ENCODE results near the gene ZC4H2.
A peak's percentile ranks its signal among the peaks of the same experiment; 100 is the strongest.
"Not testable (repeated sequence)": the region's sequence is repeated elsewhere in the genome, so short reads cannot be mapped to it uniquely, and the experiment has no call there.

ZC4H2 gene

DNA sequence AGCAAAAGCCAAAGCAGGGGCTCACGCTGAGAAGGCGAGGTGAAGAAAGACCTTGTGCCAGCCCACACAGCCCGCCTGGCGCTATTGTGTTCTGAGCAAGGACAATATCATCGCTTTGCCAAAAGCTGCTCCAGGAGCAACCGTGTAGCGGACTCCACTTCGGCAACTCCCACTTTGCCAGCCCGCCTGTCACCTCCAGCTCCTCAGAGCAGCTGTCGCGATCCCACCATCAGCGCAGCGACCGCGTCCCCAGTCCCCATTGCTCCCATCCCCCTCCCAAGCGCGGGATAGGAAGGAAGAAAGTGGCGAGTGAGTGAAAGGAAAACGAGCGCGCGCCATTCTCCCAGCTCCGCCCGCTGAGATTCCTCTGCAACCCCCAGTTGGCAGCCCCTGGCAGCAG is 759 bp downstream of the ZC4H2 start:
- no peaks in the 10 kb centered on the region for H3K9me3 ChIP-seq (ENCODE audit: control insufficient read depth in 2 of 2, low read length in 2 of 2)
- no peaks in the 10 kb centered on the region for H3K36me3 ChIP-seq (ENCODE audit: control insufficient read depth in 2 of 2, insufficient read depth in 2 of 2, low read length in 2 of 2)
- H3K4me3 ChIP-seq (ENCODE audit: low read length in 2 of 2): peak overlapping the region; percentile 62 to 82
- no peaks in the 10 kb centered on the region for H3K4me1 ChIP-seq (ENCODE audit: control insufficient read depth in 2 of 2, insufficient read depth in 2 of 2, low read length in 2 of 2)
- peak overlapping the region in 1 of 2 donors; percentile 28 for H3K9ac ChIP-seq (ENCODE audit: low read depth in 1 of 2, low read length in 2 of 2)
- H3K27ac ChIP-seq (ENCODE audit: low read depth in 2 of 2, low read length in 2 of 2): no peak overlapping the region
- no peaks in the 10 kb centered on the region for H3K27me3 ChIP-seq (ENCODE audit: control insufficient read depth in 2 of 2, insufficient read depth in 2 of 2, low read length in 2 of 2)

DNA sequence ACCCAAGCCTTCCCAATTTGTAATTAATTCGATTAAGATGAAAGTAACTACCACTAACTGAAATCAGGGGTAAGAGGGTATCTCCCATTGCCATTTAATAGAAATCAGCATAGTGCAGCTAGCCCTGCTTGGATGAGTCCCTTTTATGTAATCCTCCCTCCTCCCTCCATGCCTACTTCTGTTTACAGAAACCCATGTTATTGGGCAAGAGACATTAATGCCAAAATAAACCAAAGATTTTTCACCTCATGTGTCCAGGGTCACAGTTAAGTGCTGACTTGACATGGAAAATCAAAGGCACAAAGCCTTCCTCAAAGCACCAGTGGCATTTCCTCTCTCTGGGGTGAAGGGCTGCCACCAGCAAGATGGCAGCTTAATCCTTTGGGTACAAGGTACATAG is 50.8 kb downstream of the ZC4H2 start:
- H3K4me1 ChIP-seq (ENCODE audit: control insufficient read depth in 2 of 2, insufficient read depth in 2 of 2, low read length in 2 of 2): no peaks in the 10 kb centered on the region
- H3K27ac ChIP-seq (ENCODE audit: low read depth in 2 of 2, low read length in 2 of 2): no peak overlapping the region
- H3K9ac ChIP-seq (ENCODE audit: low read depth in 1 of 2, low read length in 2 of 2): no peak overlapping the region
- no peaks in the 10 kb centered on the region for H3K27me3 ChIP-seq (ENCODE audit: control insufficient read depth in 2 of 2, insufficient read depth in 2 of 2, low read length in 2 of 2)
- no peak overlapping the region for H3K4me3 ChIP-seq (ENCODE audit: low read length in 2 of 2)
- H3K36me3 ChIP-seq (ENCODE audit: control insufficient read depth in 2 of 2, insufficient read depth in 2 of 2, low read length in 2 of 2): no peaks in the 10 kb centered on the region
- H3K9me3 ChIP-seq (ENCODE audit: control insufficient read depth in 2 of 2, low read length in 2 of 2): no peaks in the 10 kb centered on the region

DNA sequence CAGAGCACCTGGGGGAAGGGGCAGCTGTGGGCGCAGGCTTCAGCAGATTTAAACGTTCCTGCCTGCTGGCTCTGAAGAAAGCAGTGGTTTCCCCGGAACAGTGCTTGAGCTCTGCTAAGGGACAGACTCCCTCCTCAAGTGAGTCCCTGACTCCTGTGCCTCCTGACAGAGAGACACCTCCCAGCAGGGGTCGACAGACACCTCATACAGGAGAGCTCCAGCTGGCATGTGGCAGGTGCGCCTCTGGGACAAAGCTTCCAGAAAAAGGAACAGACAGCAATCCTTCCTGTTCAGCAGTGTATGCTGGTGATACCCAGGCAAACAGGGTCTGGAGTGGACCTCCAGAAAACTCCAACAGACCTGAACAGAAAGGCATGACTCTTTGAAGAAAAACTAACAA is 68.1 kb downstream of the ZC4H2 start:
- no peaks in the 10 kb centered on the region for H3K9me3 ChIP-seq (ENCODE audit: control insufficient read depth in 2 of 2, low read length in 2 of 2)
- H3K27me3 ChIP-seq (ENCODE audit: control insufficient read depth in 2 of 2, insufficient read depth in 2 of 2, low read length in 2 of 2): no peaks in the 10 kb centered on the region

DNA sequence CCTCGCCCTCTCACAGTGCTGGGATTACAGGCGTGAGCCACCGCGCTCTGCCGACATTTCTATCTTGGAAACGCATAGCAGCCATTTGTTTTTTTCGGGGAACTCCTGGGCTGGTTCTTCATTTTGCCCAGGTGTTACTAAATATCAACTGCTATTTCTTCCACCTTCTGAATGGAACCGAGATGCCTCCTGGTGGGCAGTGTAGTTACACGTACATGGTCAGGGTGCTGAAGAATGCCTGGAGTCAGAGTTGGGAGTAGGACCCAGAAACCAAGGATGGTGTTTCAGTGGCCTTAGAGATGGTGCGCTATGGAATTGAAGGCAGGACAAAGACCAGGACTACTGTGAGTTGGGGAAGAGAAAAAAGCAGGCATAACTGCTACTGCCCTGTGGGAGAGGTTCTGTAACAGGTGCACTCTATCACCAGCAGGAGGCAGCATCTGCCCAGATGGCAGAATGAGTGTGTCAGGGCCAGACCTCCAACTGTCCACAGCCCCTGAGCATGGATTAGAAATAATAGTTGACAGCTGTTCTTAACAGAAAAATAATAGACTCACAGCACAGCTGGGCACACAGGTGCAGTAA is 81.7 kb downstream of the ZC4H2 start:
- H3K9ac ChIP-seq (ENCODE audit: low read depth in 1 of 2, low read length in 2 of 2): no peak overlapping the region
- no peaks in the 10 kb centered on the region for H3K4me1 ChIP-seq (ENCODE audit: control insufficient read depth in 2 of 2, insufficient read depth in 2 of 2, low read length in 2 of 2)
- no peaks in the 10 kb centered on the region for H3K9me3 ChIP-seq (ENCODE audit: control insufficient read depth in 2 of 2, low read length in 2 of 2)
- H3K27me3 ChIP-seq (ENCODE audit: control insufficient read depth in 2 of 2, insufficient read depth in 2 of 2, low read length in 2 of 2): no peaks in the 10 kb centered on the region
- no peaks in the 10 kb centered on the region for H3K36me3 ChIP-seq (ENCODE audit: control insufficient read depth in 2 of 2, insufficient read depth in 2 of 2, low read length in 2 of 2)
- H3K27ac ChIP-seq (ENCODE audit: low read depth in 2 of 2, low read length in 2 of 2): no peak overlapping the region
- H3K4me3 ChIP-seq (ENCODE audit: low read length in 2 of 2): no peak overlapping the region

More for the DNA sequence above, 68.1 kb downstream of the ZC4H2 start:
- Histone ChIP-seq H3K4me1 (ENCODE audit: control insufficient read depth in 2 of 2, insufficient read depth in 2 of 2, low read length in 2 of 2) (no peaks in the 10 kb centered on the region), H3K4me3 (ENCODE audit: low read length in 2 of 2) (no peak overlapping the region), H3K36me3 (ENCODE audit: control insufficient read depth in 2 of 2, insufficient read depth in 2 of 2, low read length in 2 of 2) (no peaks in the 10 kb centered on the region), H3K9ac (ENCODE audit: low read depth in 1 of 2, low read length in 2 of 2) (no peak overlapping the region), H3K27ac (ENCODE audit: low read depth in 2 of 2, low read length in 2 of 2) (no peak overlapping the region)

DNA sequence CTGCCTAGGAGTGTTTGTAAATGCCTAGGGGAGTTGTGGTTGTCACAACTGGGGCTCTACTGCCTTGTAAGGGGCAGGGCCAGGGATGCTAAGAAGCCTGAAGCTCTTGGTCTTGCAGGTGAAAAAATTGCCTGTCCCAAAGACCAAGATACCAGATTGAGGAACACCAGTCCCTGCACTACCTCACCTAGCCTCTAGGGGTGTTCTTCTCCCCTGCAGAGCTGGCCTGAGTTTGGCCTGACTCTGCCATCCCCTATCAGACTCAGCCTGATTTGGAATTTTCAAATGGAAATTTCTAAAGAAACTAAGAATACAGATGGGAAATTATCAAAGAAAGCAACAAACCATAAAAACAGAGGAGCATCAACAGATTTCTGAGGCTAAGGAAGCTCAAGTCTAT is 90.4 kb downstream of the ZC4H2 start:
- no peak overlapping the region for H3K9ac ChIP-seq (ENCODE audit: low read depth in 1 of 2, low read length in 2 of 2)
- no peaks in the 10 kb centered on the region for H3K9me3 ChIP-seq (ENCODE audit: control insufficient read depth in 2 of 2, low read length in 2 of 2)
- H3K27me3 ChIP-seq (ENCODE audit: control insufficient read depth in 2 of 2, insufficient read depth in 2 of 2, low read length in 2 of 2): no peaks in the 10 kb centered on the region
- H3K4me1 ChIP-seq (ENCODE audit: control insufficient read depth in 2 of 2, insufficient read depth in 2 of 2, low read length in 2 of 2): no peaks in the 10 kb centered on the region
- H3K36me3 ChIP-seq (ENCODE audit: control insufficient read depth in 2 of 2, insufficient read depth in 2 of 2, low read length in 2 of 2): no peaks in the 10 kb centered on the region
- no peak overlapping the region for H3K27ac ChIP-seq (ENCODE audit: low read depth in 2 of 2, low read length in 2 of 2)
- H3K4me3 ChIP-seq (ENCODE audit: low read length in 2 of 2): no peak overlapping the region

DNA sequence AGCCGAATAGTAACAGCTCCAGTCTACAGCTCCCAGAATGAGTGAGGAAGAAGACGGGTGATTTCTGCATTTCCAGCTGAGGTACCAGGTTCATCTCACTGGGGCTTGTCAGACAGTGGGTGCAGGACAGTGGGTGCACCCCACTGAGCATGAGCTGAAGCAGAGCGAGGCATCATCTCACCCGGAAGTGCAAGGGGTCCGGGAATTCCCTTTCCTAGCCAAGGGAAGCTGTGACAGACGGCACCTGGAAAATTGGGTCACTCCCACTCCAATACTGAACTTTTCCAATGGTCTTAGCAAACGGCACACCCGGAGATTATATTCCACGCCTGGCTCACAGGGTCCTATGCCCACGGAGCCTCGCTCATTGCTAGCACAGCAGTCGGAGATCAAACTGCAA is 97.5 kb downstream of the ZC4H2 start:
- H3K9me3 ChIP-seq (ENCODE audit: control insufficient read depth in 2 of 2, low read length in 2 of 2); H3K27ac ChIP-seq (ENCODE audit: low read depth in 2 of 2, low read length in 2 of 2); H3K9ac ChIP-seq (ENCODE audit: low read depth in 1 of 2, low read length in 2 of 2); H3K4me3 ChIP-seq (ENCODE audit: low read length in 2 of 2); H3K27me3 ChIP-seq (ENCODE audit: control insufficient read depth in 2 of 2, insufficient read depth in 2 of 2, low read length in 2 of 2); H3K36me3 ChIP-seq (ENCODE audit: control insufficient read depth in 2 of 2, insufficient read depth in 2 of 2, low read length in 2 of 2); H3K4me1 ChIP-seq (ENCODE audit: control insufficient read depth in 2 of 2, insufficient read depth in 2 of 2, low read length in 2 of 2): not testable (repeated sequence)

DNA sequence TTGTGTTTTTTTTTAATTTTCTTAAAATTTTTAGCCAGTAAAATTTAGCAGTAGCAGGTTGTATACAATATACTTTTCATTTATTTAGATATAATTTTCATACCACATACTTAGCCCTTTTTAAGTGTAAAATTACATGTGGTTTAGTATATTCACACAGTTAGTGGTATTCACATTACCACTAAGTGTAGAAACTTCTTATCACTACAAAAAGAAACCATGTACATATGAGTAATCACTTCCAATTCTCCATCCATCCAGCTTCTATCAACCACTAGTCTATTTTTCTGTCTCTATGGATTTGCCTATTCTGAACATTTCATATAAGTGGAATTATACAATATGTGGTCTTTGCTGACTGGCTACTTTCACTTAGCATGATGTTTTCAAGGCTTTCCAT is 109.0 kb downstream of the ZC4H2 start:
- no peak overlapping the region for H3K27ac ChIP-seq (ENCODE audit: low read depth in 2 of 2, low read length in 2 of 2)
- peaks cover 0 to 4% of the 10 kb centered on the region in 2 donors for H3K9me3 ChIP-seq (ENCODE audit: control insufficient read depth in 2 of 2, low read length in 2 of 2)
- no peaks in the 10 kb centered on the region for H3K27me3 ChIP-seq (ENCODE audit: control insufficient read depth in 2 of 2, insufficient read depth in 2 of 2, low read length in 2 of 2)
- H3K36me3 ChIP-seq (ENCODE audit: control insufficient read depth in 2 of 2, insufficient read depth in 2 of 2, low read length in 2 of 2): no peaks in the 10 kb centered on the region
- no peak overlapping the region for H3K9ac ChIP-seq (ENCODE audit: low read depth in 1 of 2, low read length in 2 of 2)
- no peak overlapping the region for H3K4me3 ChIP-seq (ENCODE audit: low read length in 2 of 2)
- H3K4me1 ChIP-seq (ENCODE audit: control insufficient read depth in 2 of 2, insufficient read depth in 2 of 2, low read length in 2 of 2): no peaks in the 10 kb centered on the region

All from mucosa of rectum (tissue), 2 donors.